Measurements from ENCODE around the gene ST14.
"Not testable (repeated sequence)": the region's sequence is repeated elsewhere in the genome, so short reads cannot be mapped to it uniquely, and the experiment has no call there.

ST14 gene

DNA sequence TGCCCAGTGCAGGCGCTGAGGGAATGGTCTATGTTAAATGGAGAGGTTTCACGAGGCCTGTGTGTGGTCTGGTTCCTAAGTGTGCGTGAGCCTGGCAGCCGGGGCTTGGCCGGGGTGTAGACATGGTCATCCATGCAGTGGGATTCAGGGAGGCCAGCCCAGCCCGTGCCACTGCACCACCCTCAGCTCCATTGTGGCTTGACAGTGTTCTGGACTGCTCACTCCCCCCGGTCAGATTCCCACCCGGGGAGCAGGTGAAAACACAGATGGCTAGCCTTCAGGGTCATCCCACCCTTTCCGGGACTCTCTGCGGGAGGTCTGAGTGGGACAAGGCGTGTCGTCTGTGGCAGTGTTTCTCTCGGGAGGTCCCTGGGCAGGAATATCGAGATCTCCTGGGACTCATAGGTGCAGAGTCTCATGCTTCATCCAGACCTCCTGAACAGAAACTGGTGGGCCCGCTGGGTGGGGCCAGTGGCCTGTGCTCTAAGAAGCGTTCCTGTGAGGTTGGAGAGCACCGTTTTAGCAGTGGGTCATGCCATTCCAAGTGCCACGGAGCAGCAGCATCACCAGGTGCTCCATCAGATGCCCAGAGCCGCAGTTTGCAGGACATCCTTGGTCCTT lies 52.3 kb downstream of the ST14 start:
- DNase-seq: no peak

DNA sequence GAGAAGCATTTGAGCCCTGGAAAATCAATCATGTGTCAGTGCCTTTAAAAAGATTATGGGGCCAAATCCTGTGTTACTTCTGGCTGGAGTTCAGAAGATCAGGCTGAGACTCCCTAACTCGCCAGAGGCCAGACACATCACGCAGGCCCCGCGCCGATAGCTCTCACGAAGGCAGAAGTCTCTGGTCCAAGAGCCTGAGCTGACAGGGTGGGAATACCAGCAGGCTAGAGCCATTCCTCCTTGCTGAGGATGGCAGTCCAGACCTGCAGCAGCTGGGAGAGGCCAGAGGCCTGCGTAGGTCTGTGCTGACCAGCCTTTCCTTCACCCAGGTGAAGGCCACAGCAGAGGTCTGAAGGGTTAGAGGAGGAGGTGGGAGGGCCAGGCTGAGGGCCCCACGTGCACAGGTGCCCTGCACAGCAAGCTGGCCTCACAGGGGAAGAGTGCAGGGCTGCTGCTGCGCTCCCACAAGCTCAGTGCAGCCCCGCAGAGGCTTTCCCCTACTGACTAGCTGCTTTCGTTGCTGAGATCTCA lies 52.9 kb downstream of the ST14 start:
- no peak for DNase-seq

DNA sequence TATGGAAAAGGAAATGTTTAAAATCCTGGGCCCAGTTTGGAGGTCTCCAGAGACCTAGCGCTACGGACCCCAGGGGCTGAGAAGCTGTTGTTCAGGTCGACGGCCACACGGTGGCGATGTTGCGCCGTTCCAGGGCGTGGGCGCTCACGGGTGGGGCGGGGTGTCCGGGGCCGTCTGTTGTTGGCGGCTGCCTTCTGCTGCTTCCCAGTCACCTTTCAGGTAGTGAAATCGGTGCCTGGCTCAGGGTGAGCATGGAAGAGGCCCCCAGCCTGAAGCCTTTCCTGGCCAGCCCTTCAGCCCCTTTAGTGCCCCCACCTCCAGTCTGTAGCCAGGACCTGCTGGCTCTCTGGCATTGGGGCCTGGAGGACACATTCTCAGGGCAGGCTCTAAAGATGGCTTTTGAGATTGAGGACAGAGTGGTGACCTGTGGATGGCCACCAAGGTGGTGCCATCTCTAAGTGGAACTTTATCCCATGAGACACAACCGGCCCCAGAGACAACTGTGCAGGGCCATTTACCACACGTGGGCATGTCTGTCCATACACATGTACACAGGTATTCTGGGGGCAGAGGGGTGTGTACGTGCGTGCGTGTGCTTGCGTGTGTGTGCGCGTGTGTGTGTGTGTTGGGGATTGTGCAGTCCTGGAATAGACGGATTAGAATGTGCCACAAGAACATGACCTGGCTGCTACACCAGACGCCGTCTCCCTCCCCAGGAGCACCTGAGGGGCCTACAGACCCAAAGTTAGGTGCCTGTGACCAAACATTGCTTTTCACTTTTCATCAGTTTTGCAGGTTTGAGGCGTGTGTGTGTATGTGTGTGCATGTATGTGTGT lies 53.8 kb downstream of the ST14 start:
- DNase-seq: no peak

DNA sequence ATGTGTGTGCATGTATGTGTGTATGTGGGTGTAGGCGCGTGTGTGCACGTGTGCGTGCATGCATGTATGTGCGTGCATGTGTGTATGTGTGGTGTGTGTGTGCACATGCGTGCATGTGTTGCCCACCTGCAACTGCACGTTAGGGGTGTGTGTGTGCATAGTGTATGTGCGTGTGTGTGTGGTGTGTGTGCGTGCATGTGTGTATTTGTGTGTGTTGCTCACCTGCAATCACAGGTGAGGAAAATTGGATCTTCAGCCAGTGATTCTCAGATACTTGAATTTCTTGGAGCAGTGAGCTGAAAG lies 54.3 kb downstream of the ST14 start:
- no peak for DNase-seq

DNA sequence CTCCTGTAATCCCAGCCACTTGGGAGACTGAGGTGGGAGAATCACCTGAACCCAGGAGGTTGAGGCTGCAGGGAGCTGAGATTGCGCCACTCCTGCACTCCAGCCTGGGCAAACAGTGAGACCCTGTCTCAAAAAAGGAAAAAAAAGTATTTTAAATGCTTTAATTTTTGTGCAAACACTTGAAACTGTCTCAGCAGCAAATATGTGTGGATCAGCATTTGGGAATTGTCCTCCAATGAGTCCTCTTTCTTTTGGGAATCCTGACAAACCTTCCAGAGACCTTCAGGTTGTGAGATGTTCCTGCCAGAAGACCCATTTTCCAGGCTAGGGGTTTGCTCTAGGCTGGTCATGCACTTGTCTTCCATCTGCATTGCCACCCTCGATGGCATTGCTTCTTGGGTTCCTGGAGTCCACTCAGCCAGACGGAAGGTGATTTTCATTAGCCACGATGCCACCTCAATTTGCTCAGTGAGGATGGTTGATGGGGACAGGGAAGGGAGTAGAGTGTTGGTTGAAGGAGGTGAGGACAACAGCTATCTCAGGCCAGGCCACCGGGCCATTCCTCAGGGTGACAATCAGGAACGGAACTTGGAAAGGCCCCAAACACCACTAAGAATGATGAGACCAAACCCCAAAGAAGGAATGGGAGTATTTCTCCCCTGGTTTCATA lies 55.4 kb downstream of the ST14 start:
- no peak for DNase-seq

DNA sequence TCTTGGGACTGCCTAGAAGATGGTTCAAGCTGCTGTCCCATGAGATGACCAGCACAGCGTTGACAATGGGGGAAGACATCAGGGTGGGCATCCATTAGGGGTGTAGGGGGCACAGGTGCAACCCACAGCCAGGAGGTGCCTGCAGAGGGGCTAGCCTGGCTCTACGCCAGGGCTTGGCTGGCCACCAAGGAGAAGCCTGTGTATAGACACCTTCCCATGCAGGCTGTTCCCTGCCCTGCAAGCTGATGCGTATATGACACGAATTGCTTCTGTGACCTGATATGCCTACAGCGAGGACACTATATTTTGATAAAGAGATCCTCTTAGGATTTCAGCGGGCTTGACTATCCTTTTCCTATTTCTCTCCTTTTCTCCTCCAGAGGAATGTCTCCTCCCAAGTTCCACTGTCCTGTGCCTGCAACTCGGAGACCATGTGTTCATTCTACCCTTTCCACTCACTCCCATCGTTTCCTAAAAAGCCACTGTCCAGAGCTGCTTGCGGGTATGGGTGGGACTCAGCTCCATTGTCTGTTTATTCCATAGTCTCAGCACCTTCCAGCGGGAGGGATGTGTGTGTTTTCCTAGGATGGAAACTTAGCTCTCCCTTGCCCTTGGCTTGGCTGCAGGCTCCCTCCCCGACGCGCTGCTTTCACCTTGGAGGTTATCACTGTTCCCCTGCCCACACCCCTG lies 56.1 kb downstream of the ST14 start:
- no peak for DNase-seq

DNA sequence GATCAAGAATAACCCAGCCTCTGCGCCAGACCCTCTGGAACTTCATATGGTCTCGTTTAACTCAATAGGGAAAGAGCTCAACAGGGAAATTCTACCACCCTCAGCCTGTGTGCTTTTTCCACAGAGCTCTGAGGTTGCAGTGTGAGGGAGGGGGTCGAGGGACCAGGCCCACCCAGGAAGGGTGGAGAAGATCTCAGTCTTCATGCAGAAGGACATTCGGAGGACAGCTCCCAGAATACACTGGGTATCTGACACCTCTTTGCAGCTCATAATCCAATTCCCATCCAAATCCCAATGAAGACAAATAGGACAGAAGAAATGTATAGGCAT lies 56.6 kb downstream of the ST14 start:
- DNase-seq: no peak

DNA sequence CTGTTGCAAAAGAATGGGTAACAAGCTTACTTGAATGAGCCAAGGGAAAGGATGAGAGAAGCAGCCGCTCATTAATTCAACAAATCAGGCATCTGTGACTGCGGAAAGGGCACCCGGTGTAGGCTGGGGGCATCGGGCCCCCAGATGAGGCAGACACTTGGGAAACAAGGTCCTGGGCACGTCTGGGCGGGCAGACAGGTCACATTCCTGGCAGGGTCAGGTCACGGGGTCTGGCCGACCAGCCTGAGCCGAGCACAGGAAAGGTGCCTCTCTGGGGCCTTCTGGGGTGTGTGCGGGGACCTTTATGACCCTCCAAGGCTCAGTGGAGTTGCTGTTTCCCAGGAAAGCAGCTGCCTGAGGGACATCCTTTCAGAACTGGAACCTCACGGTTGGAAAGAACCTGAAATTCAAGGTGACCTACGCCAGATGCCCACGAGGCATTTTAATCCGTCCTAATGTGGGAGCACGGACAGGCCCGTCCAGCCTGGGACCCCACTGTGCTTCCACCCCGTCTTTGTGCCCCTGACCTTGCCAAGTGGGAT lies 57.1 kb downstream of the ST14 start:
- DNase-seq: no peak

DNA sequence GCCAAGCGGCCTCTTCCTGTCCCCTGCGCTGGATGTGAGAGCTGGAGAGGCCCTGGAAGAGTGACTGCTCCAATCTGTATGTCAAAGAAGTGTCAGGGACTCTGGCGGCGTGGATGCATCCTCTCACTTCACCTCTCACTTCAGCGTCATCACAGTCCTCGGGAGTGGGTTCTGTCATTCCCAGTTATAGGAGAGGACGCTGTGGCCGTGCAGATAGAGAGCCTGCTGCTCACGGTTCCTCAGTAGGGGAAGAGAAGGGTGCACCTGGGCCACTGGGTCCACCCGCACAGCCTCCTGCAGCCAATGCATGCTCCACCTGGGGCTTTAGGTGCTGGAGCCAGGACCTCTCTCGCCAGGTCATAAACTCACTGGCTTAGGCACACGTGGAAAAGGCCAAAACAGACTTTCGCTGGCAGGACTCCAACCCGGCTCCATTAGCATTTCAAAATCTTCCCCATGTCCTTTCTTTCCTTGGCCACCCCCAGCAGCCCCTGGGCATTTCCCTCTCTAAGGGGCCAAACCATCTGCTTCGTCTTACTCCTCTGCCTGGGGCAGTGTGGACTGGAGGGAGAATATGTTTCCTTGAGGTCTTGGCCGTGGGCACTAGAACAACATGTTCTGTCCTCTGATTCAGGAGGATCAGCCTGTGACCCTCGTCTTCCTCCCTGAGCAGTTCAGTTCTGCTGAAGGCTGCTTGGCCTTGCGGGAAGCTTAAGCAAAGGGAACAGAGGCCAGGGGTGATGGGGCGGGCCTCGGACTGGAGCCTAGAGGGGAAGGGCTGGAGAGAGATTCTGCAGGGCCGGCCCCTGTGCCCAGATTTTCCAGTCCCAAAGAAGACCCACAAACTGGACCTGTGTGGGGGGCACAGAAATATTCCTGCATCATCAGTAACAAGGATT lies 57.8 kb downstream of the ST14 start:
- DNase-seq: no peak

DNA sequence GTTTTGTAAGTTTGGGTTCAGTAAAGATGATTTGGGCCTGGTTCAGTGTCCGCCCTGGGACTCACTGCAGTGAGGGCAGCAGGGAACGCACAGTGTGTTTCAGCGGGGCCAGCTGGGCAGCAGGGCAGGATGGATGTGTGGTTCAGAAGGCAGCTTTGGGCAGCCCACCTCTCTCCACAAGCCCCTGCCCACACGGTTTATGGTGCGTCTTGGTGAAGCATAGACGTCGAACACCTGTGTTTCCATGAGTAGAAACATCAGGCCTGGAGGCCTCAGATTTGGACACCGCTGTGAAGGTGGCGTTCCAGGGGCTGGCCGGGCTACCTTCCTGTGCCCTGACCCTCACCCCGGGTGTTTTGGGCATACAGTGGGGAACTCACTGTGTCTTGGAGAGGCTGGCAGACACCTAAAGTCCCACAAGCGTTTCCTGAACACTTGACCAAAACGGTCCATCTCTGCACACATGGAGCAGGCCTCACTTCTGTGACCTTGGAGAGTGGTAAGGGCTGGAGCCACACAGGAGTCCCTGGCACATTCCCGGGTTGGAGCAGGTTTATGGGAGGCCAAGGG lies 59.0 kb downstream of the ST14 start:
- DNase-seq: no peak

DNA sequence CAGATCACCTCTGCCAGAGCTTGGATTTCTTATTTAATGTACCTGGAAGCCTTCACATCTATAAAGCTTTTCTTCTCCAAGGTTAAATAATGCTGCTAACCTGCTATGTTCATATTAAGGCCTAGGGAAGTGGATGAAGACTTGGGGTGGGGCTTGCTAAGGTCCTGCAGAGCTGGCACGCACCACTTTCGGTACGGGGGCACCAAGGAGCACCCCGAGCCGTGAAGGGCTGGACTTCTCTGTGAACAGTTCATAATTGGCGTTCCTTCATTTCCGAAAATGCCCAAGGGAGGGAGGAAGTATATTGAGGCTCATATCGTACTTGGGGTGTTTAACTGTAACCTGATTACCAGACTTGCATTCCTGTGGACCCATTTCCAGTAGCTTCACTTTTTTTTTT lies 59.6 kb downstream of the ST14 start:
- DNase-seq: no peak

DNA sequence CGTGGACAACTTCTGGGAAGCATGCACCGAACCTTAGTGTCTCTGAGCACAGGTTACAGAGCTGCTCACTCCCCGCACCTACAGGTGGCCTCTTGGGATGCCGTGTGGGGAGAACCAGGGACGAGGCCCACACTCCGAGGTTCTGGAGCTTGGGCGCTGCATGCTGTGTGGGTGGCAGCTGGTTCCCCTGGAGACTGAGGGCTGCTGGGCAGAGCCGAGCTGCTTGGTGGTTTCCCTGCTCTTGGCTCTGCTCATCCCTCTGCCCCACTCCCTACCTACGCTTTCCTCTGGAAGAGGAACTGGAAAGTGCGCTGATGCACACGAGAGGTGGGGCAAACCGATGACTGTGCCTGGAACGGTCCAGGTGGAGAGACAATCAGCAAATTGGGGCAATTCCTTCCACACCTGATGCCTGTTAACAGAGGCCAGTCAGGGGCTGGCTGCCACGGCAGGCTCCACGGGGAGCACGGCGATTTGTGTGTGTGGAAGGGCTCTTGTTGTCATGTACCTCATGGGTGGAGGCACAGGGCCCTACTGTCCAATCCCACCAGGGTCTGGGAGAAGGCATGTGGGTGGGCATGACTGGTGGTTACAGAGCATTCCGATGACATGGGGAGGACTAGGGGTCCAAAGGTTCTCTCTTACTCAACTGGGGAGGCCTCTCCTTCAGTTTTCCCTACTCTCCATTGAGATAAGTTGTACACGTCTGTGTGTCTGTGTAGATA lies 60.9 kb downstream of the ST14 start:
- no peak for DNase-seq

DNA sequence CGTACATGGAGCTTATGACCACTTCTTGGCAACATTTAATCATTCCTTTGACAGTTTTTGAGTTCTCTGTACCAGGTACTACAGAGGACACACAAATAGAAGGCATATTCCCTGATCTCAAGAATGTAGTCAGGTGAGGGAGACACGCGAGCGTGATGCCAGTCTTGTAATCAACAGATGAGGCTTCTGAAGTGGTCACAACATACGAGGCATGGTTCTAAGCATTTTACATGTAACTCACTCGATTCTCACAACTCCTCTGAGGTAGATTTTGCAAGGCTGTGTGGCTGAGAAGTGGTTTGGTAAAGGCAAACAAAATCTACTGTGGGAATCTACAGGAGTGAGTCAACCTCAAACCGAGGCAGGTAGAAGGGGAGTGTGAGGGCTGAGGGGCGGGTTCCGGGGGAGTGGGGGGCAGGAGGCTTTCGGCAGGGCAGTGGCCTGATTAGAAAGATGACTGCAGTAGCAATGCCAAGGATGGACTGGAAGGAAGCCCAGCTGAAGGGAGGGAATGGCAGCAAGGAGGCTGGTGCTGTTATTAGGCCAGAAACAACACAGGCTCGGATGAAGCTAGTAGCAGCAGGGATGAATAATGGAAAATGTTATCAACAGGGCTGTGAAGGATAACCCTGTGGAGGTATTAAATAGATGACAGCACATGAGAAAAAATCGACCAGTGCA lies 63.8 kb downstream of the ST14 start:
- DNase-seq: no peak

DNA sequence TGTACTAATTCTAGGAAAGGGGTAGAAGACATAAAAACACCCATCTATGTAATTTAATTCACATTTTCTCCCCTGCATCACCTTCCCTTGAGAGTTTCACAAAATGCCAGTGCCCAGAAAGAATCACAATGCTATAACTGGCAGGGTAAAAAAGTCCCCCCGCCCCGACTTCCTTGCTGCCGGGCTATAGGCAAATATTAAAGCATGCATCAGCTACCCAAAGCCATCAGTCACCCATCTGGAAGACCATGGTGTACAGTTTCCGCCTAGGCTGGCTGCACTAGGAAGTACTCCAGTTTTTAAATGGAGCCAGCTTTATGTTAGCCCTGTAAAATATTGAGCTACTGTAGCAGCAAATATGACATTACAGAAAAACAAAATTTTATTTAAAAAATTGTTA lies 67.8 kb downstream of the ST14 start:
- DNase-seq: no peak

DNA sequence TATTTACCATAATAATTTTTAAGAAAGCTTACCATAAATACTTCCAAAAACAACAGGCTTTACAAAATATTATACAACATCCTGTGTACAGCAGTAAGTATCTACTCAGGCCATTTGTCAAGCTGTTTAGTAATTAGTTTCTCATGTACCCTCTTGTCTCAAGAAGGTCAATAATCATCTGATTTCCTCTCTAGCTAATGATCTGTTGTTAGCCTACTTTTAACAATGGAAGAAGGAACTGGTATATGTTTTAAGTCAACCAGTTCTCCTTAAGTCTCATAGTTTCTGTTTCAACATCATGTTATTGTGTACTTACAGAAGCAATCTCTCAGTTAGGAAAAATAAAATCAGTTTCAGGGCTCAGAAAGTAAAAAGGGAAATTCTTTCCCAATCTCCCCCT lies 73.9 kb downstream of the ST14 start:
- DNase-seq: not testable (repeated sequence)

DNA sequence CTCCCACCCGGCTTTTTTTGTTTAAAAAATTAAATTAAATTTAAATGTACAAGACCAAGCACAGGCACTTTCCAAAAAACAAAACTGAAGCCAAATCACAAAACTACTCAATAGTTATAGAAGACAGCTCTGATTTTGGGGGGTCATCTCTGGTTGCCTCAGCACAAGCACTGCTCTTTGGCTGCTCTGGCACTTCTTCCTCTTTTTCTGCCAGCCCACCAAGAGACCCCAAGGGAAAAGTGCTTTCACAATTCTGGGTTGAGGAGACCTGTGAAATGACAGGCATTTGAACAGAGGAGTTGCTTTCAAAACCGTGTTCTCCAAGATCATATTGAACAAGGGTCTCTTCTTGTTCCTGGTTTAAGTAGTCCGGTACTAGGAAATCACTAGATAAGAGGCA lies 74.3 kb downstream of the ST14 start:
- not testable (repeated sequence) for DNase-seq

DNA sequence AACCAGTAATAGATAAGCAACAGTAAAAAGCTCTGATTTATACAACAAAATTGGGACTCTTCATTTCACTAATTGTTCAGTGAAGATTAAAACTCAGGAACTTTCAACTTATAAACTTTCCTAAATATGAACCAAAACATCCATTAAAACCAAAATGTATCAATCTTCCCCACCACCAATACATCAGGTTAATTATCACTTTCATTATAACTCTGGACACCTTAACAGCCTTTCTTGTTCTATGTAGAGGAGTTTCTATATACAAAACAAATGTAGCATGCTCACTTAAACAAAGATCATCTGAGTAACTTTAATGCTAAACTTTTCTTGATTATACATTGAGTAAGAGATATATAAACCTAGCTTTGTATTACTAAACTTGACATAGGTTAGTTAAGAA lies 74.7 kb downstream of the ST14 start:
- DNase-seq: no peak

DNA sequence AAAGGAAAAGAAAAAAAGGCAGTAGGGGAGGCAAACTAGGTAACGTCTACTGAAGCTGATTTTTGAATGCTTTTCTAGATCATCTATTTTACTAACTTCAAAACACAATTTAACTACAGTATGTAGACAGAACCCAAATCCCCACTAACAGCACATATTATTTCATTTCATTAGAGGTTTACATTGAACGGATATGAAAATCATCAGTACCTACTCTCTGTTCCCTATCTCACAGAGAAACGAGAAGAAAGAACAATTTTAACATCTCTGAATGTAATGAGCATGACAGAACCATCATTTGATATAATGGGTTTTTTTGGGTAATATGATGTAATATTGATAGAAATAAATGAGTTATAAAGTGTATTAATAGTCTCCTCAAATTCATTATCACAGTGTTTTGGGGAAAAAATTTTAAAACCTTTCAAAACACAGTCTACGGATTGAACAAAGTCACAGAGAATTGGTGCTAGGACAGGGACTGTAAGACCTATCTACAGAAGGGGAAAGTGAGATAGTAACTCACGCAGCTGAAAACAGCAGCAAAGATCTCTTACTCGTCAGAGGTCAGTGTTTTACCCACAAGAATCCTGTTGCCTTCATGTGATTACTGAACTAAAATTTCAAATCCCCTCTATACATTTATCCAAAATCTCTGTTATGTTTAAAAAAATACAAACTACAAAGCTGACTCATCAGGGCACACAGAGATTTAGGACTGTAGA lies 77.9 kb downstream of the ST14 start:
- no peak for DNase-seq

DNA sequence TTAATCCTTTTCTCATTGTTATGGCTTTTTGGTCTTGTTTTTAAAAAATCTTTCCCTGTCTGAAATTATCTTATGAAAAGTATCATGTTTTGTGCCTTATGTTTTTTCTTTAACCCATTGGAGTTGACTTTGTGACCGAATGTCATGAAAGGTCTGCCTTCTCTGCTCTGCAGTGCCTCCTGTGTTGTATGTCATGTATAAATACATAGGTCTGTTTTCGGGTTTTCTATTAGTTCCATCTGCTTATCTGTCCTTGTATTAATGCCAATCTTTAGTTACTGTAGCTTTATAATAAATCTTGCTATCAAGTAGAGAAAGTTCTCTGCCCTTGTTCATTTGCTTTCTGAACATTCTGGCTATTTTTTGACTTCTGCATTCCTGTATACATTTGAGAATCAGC lies 82.1 kb downstream of the ST14 start:
- DNase-seq: no peak

DNA sequence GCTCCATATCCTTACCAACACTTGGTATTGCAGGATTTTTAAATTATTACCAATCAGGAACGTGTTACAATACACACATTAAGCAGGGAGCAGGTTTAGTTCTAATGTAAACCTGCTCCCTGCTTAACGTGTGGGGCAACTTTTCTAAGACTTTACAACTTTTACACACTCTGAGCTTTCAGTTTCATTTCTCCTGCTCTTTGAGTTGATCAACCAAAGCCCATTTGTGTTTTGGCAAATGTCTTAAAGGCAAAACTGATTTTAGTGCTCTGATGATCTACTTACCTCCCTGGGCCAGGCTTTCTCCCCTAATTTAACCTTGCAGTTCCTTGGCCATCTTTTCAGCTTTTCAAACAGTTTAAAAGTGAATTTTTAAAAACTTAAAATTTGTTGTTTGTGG lies 84.2 kb downstream of the ST14 start:
- DNase-seq: no peak
